Measurements from ENCODE around the gene PDE11A. TPM values are rescaled to one million over a fixed set of nuclear protein-coding genes. Genes with fewer than 3 reads are reported as not detected.

The PDE11A gene
- total RNA-seq, 1 experiment from 2014 or later, result 0.61 TPM

DNA sequence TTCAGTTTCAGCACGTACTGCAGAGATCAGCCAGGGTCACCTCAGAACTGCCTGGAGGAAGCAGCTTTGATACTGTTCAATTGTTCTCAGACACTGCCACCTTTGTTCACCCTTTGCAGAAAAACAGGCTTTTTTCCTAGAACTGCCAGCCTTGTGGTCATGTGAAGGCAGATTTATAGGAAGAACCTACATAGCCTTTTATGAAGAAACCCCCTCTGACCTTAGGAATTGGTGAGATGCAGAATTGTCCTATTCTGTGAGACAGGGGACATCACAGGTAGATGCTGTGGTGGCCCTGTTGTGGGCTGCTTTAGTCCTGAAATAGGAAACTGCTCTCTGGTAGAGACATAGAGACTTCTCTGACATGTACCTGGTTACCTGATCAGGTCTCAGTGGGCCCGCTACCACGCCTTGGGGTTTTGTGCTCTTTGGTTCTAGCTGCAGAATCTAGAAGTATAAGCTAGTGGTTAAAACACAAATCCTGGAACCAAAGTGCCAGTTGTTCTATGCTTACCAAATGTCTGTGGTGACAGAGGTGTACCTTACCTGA is 473.4 kb downstream of the PDE11A start:
- no peaks in the 10 kb centered on the region for H3K79me2 ChIP-seq (ENCODE audit: insufficient read depth, low read length)
- H3K27me3 ChIP-seq (ENCODE audit: insufficient read depth, low read length), result no peaks in the 10 kb centered on the region
- RAD21 ChIA-PET (ENCODE audit: low non-redundant PET in 1 of 2, low total read pairs in 2 of 2, uncharacterized antibody in 2 of 2, unreplicated experiment in 2 of 2), result no interaction called here
- H3K27ac ChIP-seq (ENCODE audit: low read depth, low read length), result no peak overlapping the region
- no TSS peak for BruUV-seq (replicated peaks)
- intact Hi-C loops (cut with micrococcal nuclease), result no loop called here
- no peak overlapping the region for H3K4me2 ChIP-seq (ENCODE audit: low read length)
- H4K20me1 ChIP-seq (ENCODE audit: insufficient read depth), result no peaks in the 10 kb centered on the region
- no peaks in the 10 kb centered on the region; a peak in 1 of 4 replicates for H3K4me1 ChIP-seq (ENCODE audit: control insufficient read depth in 1 of 2, insufficient read depth in 2 of 2, low read length in 2 of 2)
- H3K4me3 ChIP-seq (replicated peaks in 1 of 2; ENCODE audit: low read depth in 1 of 2, low read length in 2 of 2), result no peak overlapping the region
- H3K36me3 ChIP-seq (ENCODE audit: control insufficient read depth in 1 of 2, insufficient read depth in 2 of 2, low read length in 2 of 2), result no peaks in the 10 kb centered on the region
- no peak for TF ChIP-seq CBX3 (IDR thresholded peaks at IDR 0.05; ENCODE audit: low read depth)
- TF ChIP-seq, protein P1, sequence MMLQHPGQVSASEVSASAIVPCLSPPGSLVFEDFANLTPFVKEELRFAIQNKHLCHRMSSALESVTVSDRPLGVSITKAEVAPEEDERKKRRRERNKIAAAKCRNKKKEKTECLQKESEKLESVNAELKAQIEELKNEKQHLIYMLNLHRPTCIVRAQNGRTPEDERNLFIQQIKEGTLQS (IDR thresholded peaks at IDR 0.05), result no peak
- no peak for TF ChIP-seq RAD21 (IDR thresholded peaks at IDR 0.05; ENCODE audit: low read depth)
- TF ChIP-seq, protein P2, sequence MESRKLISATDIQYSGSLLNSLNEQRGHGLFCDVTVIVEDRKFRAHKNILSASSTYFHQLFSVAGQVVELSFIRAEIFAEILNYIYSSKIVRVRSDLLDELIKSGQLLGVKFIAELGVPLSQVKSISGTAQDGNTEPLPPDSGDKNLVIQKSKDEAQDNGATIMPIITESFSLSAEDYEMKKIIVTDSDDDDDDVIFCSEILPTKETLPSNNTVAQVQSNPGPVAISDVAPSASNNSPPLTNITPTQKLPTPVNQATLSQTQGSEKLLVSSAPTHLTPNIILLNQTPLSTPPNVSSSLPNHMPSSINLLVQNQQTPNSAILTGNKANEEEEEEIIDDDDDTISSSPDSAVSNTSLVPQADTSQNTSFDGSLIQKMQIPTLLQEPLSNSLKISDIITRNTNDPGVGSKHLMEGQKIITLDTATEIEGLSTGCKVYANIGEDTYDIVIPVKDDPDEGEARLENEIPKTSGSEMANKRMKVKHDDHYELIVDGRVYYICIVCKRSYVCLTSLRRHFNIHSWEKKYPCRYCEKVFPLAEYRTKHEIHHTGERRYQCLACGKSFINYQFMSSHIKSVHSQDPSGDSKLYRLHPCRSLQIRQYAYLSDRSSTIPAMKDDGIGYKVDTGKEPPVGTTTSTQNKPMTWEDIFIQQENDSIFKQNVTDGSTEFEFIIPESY (IDR thresholded peaks at IDR 0.05; ENCODE audit: extremely low read depth, insufficient replicate concordance, low read length), result no peak
- TF ChIP-seq JUND (IDR thresholded peaks at IDR 0.05), result no peak
- no peak for TF ChIP-seq TCF7L2 (IDR thresholded peaks at IDR 0.05; ENCODE audit: borderline replicate concordance, extremely low read depth, insufficient read depth, insufficient read length)
- TF ChIP-seq SRF (IDR thresholded peaks at IDR 0.05; ENCODE audit: low read depth), result no peak
- no peaks in the 10 kb centered on the region for H3K9me2 ChIP-seq (ENCODE audit: insufficient read depth)
- no peak overlapping the region for H2AFZ ChIP-seq (ENCODE audit: low read depth, low read length, poor library complexity, severe bottlenecking)
- POLR2A ChIA-PET, result no interaction called here
- ATAC-seq, result peak; percentile 38
- no peak overlapping the region for H3K9ac ChIP-seq (ENCODE audit: low read length)
- no peak for DNase-seq (ENCODE audit: low read depth, low spot score)
- no peaks in the 10 kb centered on the region for H3K9me3 ChIP-seq (ENCODE audit: control insufficient read depth in 1 of 2, insufficient read depth in 1 of 2, low read depth in 1 of 2, low read length in 2 of 2)
- CTCF ChIA-PET, result no interaction called here
